ENCODE measurements around the gene LMTK2.

DNA sequence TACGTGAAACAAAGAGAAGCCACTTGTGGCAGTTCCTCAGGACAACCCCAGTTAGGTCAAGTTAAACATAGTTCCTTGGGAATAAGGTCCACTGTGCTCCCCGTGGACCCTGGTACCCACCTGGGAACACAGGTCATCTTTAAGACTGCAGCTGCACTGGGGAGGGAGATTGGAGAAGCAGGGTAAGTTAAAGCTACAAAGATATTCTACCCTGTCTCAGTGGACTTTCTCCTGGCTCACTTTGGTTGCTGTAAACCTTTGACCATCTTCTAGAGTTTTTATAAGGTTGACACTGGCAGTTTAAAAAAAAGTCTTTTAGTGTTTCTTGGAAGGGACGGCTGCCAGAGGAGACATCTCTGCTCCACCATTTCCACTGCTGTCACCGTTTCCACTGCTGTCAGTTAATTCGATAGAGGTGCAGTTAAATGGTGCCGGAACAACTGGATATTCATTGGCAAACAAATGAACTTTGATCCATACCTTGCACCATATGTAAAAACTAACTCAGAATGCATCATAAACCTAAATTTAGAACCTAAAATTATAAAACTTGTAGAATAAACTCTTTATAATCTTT, 42.5 kb downstream of the LMTK2 start:
- TF ChIP-seq POLR2AphosphoS5 (IDR thresholded peaks at IDR 0.05; ENCODE audit: low read depth, low read length), result no peak
- no peak for TF ChIP-seq TAF1 (IDR thresholded peaks at IDR 0.05; ENCODE audit: borderline replicate concordance, insufficient read depth, low read length)
- TF ChIP-seq, protein P1, sequence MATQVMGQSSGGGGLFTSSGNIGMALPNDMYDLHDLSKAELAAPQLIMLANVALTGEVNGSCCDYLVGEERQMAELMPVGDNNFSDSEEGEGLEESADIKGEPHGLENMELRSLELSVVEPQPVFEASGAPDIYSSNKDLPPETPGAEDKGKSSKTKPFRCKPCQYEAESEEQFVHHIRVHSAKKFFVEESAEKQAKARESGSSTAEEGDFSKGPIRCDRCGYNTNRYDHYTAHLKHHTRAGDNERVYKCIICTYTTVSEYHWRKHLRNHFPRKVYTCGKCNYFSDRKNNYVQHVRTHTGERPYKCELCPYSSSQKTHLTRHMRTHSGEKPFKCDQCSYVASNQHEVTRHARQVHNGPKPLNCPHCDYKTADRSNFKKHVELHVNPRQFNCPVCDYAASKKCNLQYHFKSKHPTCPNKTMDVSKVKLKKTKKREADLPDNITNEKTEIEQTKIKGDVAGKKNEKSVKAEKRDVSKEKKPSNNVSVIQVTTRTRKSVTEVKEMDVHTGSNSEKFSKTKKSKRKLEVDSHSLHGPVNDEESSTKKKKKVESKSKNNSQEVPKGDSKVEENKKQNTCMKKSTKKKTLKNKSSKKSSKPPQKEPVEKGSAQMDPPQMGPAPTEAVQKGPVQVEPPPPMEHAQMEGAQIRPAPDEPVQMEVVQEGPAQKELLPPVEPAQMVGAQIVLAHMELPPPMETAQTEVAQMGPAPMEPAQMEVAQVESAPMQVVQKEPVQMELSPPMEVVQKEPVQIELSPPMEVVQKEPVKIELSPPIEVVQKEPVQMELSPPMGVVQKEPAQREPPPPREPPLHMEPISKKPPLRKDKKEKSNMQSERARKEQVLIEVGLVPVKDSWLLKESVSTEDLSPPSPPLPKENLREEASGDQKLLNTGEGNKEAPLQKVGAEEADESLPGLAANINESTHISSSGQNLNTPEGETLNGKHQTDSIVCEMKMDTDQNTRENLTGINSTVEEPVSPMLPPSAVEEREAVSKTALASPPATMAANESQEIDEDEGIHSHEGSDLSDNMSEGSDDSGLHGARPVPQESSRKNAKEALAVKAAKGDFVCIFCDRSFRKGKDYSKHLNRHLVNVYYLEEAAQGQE (IDR thresholded peaks at IDR 0.05; ENCODE audit: insufficient read depth in 1 of 2, low read depth in 2 of 2, low read length in 2 of 2), result no peak
- TF ChIP-seq SIN3A (IDR thresholded peaks at IDR 0.05; ENCODE audit: borderline replicate concordance, insufficient read depth, low read length), result no peak
